ENCODE results near the gene CD93.

GRCh38 chr20:23088866-23089265 lies 2.7 kb upstream of the CD93 start:
- TF ChIP-seq CTCF (IDR thresholded peaks at IDR 0.05) (no peak), POLR2A (IDR thresholded peaks at IDR 0.05) (no peak)

Measured in heart left ventricle (tissue), 13 donors.